Measurements from ENCODE around the gene PTCD2.

PTCD2 gene, protein sequence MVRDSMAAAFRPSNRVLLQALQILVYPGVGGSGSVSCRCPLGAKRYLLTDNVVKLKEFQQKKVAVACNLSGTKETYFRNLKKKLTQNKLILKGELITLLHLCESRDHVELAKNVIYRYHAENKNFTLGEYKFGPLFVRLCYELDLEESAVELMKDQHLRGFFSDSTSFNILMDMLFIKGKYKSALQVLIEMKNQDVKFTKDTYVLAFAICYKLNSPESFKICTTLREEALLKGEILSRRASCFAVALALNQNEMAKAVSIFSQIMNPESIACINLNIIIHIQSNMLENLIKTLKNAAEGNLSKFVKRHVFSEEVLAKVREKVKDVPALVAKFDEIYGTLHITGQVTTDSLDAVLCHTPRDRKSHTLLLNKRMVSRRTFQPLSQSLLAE

DNA sequence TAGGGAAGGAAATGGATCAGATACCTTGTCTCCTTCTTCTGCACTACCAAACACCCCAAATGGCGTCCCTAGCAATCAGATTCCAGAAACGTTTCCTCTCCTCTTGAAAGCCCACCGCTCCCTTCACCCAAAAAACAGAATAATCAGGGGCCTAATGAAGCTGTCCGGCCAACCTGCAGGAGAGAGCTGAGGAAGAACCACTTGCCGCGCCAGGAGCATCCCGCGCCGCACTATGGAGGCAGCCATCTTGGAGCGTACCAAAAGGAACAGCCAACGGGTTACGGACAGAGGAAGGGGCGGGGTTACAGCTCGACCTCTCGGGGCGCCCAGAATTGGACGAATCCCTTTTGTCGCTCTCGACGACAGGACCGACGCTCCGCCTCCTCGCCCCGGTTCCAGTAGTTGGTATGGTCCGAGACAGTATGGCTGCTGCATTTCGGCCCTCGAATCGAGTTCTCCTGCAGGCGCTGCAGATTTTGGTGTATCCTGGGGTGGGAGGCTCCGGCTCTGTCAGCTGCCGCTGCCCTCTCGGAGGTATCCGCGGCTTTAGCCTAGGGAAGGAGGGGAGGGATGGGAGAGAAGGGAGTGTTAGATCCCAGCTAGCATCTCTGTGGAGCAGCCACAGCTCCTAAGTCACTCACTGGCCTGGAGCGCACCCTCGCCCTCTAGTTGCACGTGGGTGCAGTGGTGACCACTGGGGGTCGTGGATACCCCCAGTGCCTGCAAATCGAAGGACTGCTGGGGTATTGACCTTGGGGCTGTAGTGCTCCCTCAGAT is at the start of gene PTCD2, which contains the start of gene MRPS27:
PTCD2 (plus strand) TSS at position 398 of the 777 bp plus-strand sequence; CDS start at position 408, 10 bp downstream.
MRPS27 (minus strand) TSS at position 265 of the 777 bp plus-strand sequence; CDS start at position 246, 19 bp downstream.
- peak; percentile 82 to 85 for DNase-seq (ENCODE audit: low read depth in 1 of 2, low spot score in 1 of 2)

DNA sequence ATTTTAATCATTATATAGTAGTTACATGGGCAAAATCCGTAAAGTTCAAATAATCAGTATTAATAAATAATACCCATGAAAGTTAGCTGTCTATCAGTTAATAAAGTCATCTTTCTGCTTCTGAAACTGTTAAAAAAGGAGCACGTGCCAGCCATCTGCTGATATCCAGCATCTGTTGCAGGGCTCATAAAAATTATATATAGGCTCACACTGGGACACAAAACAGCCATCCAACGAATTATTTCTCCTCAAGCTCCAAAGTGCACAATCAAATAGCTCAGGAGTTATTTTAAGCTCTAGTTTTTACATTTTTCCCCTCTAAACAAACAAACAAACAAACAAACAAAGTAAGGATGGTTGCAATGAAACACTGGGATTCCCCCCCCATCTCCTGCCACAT is 48.5 kb upstream of the PTCD2 start:
- DNase-seq (ENCODE audit: low read depth in 1 of 2, low spot score in 1 of 2) = no peak

GRCh38 chr5:72272398-72272797 is 47.8 kb upstream of the PTCD2 start:
- no peak for DNase-seq (ENCODE audit: low read depth in 1 of 2, low spot score in 1 of 2)

DNA sequence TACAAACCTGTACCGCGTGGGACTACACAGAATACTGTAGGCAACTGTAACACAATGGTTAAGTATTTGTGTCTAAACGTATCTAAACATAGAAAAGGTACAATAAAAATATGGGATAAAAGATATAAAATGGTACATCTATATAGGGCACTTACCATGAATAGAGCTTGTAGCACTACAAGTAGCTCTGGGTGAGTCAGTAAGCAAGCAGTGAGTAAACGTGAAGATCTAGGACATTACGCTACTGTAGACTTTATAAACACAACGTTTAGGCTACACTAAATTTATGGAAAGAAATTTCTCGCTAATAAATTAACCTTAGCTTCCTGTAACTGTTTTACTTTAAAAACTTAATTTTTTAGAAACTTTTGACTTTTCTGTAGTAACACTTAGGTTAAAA is 46.6 kb upstream of the PTCD2 start:
- DNase-seq (ENCODE audit: low read depth in 1 of 2, low spot score in 1 of 2) = no peak

GRCh38 chr5:72276219-72276752 is 43.9 kb upstream of the PTCD2 start:
- no peak for DNase-seq (ENCODE audit: low read depth in 1 of 2, low spot score in 1 of 2)

- no peak for DNase-seq (ENCODE audit: low read depth in 1 of 2, low spot score in 1 of 2)
These were observed 39.5 kb upstream of the PTCD2 start for GRCh38 chr5:72280581-72281069.

DNA sequence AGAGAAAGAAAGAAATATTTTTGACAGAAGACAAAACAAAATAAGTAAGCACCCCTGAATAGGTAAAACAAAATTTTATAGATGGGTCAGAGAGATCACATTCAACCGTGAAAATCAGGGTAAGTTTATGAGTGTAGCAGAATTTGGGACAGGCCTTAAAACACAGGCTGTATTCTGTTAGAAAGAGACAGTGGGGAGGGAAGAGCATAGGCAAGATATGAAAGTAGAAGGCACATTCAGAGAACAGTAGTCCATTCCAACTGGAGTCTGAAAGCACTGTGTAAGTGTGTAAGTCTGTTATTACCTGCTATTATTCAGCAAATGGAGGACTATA is 38.8 kb upstream of the PTCD2 start:
- no peak for DNase-seq (ENCODE audit: low read depth in 1 of 2, low spot score in 1 of 2)

DNA sequence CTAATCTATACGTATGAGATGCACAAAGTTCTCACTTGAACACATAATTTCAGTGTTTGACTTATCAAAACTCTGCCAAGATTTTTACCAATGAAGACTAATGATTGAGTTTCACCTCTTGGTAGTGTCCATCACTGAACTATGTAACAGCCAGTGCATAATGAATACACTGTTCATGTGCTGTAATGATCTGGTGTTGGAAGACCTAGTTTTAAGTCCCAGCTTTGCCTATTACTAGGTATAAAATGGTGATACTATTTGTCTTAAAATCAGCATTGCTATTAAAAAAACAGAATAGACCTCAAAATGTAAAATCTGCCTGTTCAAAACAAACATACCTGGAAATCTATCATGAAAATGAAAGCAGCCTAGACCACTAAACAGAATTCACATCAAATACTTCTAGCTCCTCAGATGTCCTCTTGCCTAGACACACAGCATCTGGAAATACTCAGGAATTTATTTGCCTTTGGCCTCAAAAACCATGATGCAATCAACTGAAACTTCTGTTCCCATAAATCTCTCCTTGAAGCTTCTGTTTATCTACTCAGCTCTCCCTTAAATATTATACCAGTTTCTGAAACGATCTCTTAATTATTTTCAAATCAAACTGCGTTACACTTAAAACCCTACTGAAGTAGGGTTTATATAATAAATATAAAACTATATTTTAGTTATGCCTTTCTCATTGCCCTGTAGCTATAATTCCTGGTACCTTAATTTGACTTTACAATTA is 38.2 kb upstream of the PTCD2 start:
- DNase-seq (ENCODE audit: low read depth in 1 of 2, low spot score in 1 of 2) = no peak

DNA sequence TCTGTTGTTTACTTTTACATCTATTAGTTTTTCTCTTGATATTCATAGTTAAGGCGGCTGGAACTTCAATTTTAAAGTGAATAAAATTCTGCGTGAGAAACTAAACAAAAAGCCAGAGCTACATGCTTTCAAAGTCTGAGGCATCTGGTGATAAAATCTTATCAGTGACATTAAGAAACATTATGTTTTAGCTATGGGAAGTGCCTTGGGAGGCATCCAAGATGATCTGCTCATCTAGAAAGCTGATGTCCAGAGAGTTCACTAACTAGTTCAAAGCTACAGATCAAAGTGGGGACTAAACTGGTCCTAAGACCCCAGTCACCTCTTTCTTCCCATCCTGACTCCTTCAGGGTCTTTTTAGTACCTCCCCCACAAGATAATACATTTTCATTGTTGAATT is 37.3 kb upstream of the PTCD2 start:
- no peak for DNase-seq (ENCODE audit: low read depth in 1 of 2, low spot score in 1 of 2)

DNA sequence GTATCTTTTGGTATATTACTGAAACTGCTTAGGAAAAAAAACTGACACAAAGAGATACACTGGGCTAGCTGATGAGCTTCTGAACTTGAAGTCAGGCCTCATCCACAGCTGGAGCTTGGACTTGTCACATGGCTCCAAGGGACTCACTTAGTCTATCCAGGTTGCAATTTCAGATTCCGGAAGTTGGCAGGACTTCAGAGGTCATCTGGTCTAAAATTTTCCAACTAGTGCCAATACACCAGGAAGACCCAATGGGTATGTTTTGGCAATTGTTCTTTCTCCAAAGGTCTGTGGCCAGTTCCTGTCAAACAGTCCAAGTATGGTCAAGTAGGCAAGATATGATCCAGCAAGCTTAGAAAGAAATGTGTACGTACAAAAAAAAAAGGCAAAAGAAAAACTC is 36.8 kb upstream of the PTCD2 start:
- DNase-seq (ENCODE audit: low read depth in 1 of 2, low spot score in 1 of 2) = no peak

- DNase-seq (ENCODE audit: low read depth in 1 of 2, low spot score in 1 of 2) = no peak
These were observed 35.4 kb upstream of the PTCD2 start for GRCh38 chr5:72284559-72285423.

GRCh38 chr5:72285424-72285821 is 34.8 kb upstream of the PTCD2 start:
- no peak for DNase-seq (ENCODE audit: low read depth in 1 of 2, low spot score in 1 of 2)

DNA sequence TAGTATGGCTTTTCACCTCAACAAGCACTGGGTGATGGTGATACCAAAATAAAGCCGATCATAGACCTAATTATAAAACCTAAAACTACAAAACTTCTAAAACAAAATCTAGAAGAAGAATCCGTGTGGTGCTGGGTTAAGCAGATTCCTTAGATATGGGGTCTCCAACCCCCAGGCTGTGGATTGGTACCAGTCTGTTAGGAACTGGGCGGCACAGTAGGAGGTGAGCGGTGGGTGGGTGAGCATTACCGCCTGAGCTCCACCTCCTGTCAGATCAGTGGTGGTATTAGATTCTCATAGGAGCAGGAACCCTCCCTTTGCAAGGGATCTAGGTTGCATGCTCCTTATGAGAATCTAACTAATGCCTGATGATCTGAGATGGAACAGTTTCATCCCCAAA is 33.4 kb upstream of the PTCD2 start:
- DNase-seq (ENCODE audit: low read depth in 1 of 2, low spot score in 1 of 2) = no peak

DNA sequence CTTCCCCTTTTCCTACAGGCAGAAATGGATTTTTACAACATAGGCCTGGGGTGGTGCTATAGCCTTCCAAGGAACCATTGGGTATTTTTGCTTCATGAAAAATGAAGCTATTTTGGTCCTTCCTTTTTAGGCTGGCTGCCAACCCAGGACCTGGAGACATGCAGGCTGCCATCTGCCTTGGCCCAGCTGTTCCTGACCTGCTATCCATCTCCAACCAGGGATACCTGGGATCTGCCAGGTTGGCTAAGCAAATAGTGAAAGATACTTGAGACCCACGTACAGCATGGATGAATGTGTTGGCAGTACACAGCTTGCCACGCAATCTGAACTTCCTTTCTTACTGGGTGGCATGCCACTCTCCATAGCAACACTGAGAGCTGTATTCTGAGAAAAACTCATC is 31.2 kb upstream of the PTCD2 start:
- DNase-seq (ENCODE audit: low read depth in 1 of 2, low spot score in 1 of 2) = no peak

GRCh38 chr5:72290356-72291133 is 29.6 kb upstream of the PTCD2 start:
- no peak for DNase-seq (ENCODE audit: low read depth in 1 of 2, low spot score in 1 of 2)

DNA sequence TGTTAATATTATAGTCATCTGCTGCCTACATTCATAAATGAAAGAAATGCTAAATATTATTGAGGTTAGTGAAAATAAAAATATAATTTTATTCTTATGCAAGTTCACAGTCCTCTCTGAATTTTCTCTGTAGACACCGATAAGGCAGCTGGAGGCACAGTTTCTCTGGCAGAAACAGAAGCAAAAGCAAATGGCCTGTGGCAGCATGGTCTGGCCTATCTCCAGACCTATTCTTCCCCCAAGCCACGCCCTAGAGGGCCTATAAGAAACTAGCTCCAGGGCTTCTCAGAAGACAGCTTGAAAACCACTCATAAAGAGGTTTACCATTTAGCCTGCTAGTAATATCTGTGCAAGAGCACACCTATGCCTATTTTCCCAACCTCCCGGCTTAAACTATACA is 28.6 kb upstream of the PTCD2 start:
- no peak for DNase-seq (ENCODE audit: low read depth in 1 of 2, low spot score in 1 of 2)

DNA sequence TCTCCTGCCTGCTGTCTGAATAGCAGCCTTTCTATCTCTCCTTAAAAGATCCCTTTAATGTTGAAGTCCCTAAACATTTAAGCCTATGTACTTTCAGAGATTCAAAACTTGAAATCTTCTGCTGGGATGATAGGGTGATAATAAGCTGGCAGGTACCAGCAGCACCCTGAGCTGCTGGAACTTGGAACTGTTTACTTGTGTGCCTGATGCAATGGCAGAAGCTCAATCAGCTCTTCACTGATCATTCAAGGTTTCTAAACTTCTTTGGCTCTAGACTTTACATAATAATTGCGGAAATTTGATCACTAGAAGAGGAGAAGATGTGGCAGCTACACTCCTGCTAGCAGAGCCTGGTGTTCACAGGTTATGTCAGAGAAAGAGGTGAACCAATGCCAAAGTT is 27.8 kb upstream of the PTCD2 start:
- no peak for DNase-seq (ENCODE audit: low read depth in 1 of 2, low spot score in 1 of 2)

GRCh38 chr5:72293495-72294055 is 26.6 kb upstream of the PTCD2 start:
- DNase-seq (ENCODE audit: low read depth in 1 of 2, low spot score in 1 of 2) = no peak

DNA sequence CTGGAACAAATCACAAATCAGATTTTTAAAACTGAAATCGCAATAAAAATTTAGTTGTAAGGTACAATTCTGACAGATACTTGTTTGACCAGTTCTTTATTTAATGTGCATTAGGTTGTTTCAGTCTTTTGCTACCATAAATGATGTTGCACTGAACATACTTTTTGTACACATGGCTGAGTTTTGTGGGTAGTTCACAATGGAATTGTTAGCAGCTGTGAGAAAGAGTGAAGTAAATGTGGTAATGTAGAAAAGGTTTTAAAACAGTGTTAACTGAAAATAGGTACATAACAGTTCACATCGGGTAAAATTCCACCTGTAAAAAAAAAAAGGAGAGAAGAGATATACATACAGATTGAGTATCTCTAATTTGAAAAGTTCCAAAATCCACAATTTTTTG is 25.7 kb upstream of the PTCD2 start:
- no peak for DNase-seq (ENCODE audit: low read depth in 1 of 2, low spot score in 1 of 2)

All from stimulated activated CD4-positive, alpha-beta T cell treated with anti-CD3 and anti-CD28 coated beads, Interleukin-15, amount 100 ng/mL, for 1 hour (primary cell).